ENCODE data around the gene DHX9. TPM values are rescaled to one million over a fixed set of nuclear protein-coding genes. Genes with fewer than 3 reads are reported as not detected.

The DHX9 gene
- total and polyA plus RNA-seq, 12 donors, result 50.9 to 147 (median 89.8) TPM

- intact Hi-C loops (cut with DNase I), result loop anchor here in 1 of 2 donors (10.0 kb wide), 1 partner anchor 261 kb away; no protein-coding TSS in a partner anchor
- WGBS, 4 donors, result 92 to 99% (median 96%) methylated on average over 5 of the region's 5 CpGs
- DNase-seq, result no peak
- H3K27ac ChIP-seq, result no peak overlapping the region
- no peaks in the 10 kb centered on the region for H3K9me3 ChIP-seq (replicated peaks in 1 of 3)
- H3K4me3 ChIP-seq, result no peak overlapping the region
- peaks cover 0 to 98% of the 10 kb centered on the region in 2 donors for H3K36me3 ChIP-seq (replicated peaks in 1 of 2)
- TF ChIP-seq CTCF (IDR thresholded peaks at IDR 0.05) (no peak), POLR2A (IDR thresholded peaks at IDR 0.05) (no peak)
- no peaks in the 10 kb centered on the region for H3K4me1 ChIP-seq (replicated peaks in 1 of 2)
- H3K27me3 ChIP-seq, result no peaks in the 10 kb centered on the region
These were observed 24.8 kb downstream of the DHX9 start for GRCh38 chr1:182863940-182864339.

GRCh38 chr1:182867861-182868260 lies 28.7 kb downstream of the DHX9 start:
- no peaks in the 10 kb centered on the region for H3K27me3 ChIP-seq
- H3K4me3 ChIP-seq, result no peak overlapping the region
- intact Hi-C loops (cut with DNase I), result loop anchor here in 1 of 2 donors (10.0 kb wide), 1 partner anchor 257 kb away; no protein-coding TSS in a partner anchor
- TF ChIP-seq POLR2A (IDR thresholded peaks at IDR 0.05) (no peak), CTCF (IDR thresholded peaks at IDR 0.05) (no peak)
- H3K4me1 ChIP-seq (replicated peaks in 1 of 2), result no peaks in the 10 kb centered on the region
- H3K36me3 ChIP-seq (replicated peaks in 1 of 2), result peaks cover 0 to 97% of the 10 kb centered on the region in 2 donors
- H3K9me3 ChIP-seq (replicated peaks in 1 of 3), result no peaks in the 10 kb centered on the region
- no peak for DNase-seq
- H3K27ac ChIP-seq, result no peak overlapping the region

- WGBS, 4 donors, result 97 to 98% (median 98%) methylated on average over 12 of the region's 12 CpGs
These were observed 30.1 kb downstream of the DHX9 start for GRCh38 chr1:182869241-182869666.

GRCh38 chr1:182872881-182873280 lies 33.7 kb downstream of the DHX9 start:
- Histone ChIP-seq H3K4me3 (no peak overlapping the region), H3K4me1 (replicated peaks in 1 of 2) (no peaks in the 10 kb centered on the region), H3K27me3 (no peaks in the 10 kb centered on the region), H3K9me3 (replicated peaks in 1 of 3) (no peaks in the 10 kb centered on the region), H3K36me3 (replicated peaks in 1 of 2) (peaks cover 0 to 99% of the 10 kb centered on the region in 2 donors), H3K27ac (no peak overlapping the region)
- TF ChIP-seq POLR2A (IDR thresholded peaks at IDR 0.05), result no peak
- no peak for TF ChIP-seq CTCF (IDR thresholded peaks at IDR 0.05)
- no peak for DNase-seq
- WGBS, 4 donors, result 92 to 93% (median 93%) methylated on average over 3 of the region's 3 CpGs
- intact Hi-C loops (cut with DNase I), result no loop called here

More at GRCh38 chr1:182869241-182869666, 30.1 kb downstream of the DHX9 start:
- Histone ChIP-seq H3K27me3 (no peaks in the 10 kb centered on the region), H3K4me1 (replicated peaks in 1 of 2) (no peaks in the 10 kb centered on the region), H3K27ac (no peak overlapping the region), H3K9me3 (replicated peaks in 1 of 3) (no peaks in the 10 kb centered on the region), H3K36me3 (replicated peaks in 1 of 2) (peaks cover 0 to 99% of the 10 kb centered on the region in 2 donors), H3K4me3 (no peak overlapping the region)
- TF ChIP-seq CTCF (IDR thresholded peaks at IDR 0.05) (no peak), POLR2A (IDR thresholded peaks at IDR 0.05) (no peak)
- no peak for DNase-seq
- intact Hi-C loops (cut with DNase I), result loop anchor here in 1 of 2 donors (10.0 kb wide), 1 partner anchor 256 kb away; no protein-coding TSS in a partner anchor

Data from adrenal gland (tissue), 12 donors.